GM10248 (cell line): Measurements from ENCODE around the gene CDH2.
"Not testable (repeated sequence)": the region's sequence is repeated elsewhere in the genome, so short reads cannot be mapped to it uniquely, and the experiment has no call there.

Experiments
- CTCF ChIA-PET: fragments of 300-600 bp; sonication (Branson Sonifier 250); formaldehyde crosslinking; extraction: SDS; loops from one replicate; lab custom pipeline; 2021; ENCODE audit warnings: antibody characterized with exemption; lab: Yijun Ruan, JAX
- POLR2A ChIA-PET: fragments of 350-650 bp; sonication (Branson Sonifier 250); formaldehyde crosslinking; extraction: SDS; loops from one replicate; lab custom pipeline; 2020; ENCODE audit warnings: antibody characterized with exemption; lab: Yijun Ruan, JAX
- DNase-seq: peaks from one replicate; pipeline ENCODE4 v3.0.0; 2012; ENCODE audit errors: extremely low spot score
- CTCF ChIP-seq: IDR thresholded peaks from 2 replicates; pipeline ENCODE4 v1.5.1; 2012; ENCODE audit warnings: mild to moderate bottlenecking, low read depth; ENCODE audit errors: extremely low read depth, missing control alignments, control extremely low read depth

Gene CDH2

GRCh38 chr18:27942706-27943105 lies 234.2 kb downstream of the CDH2 start:
- TF ChIP-seq CTCF, result no peak
- no peak for DNase-seq
- ChIA-PET CTCF (interaction anchor here (1.0 to 1.6 kb wide), 4 partner anchors 9 to 12 kb away, joined by 3 to 4 read pairs (median 4); no protein-coding TSS in a partner anchor), POLR2A (no interaction called here)

GRCh38 chr18:27931535-27931934 lies 245.4 kb downstream of the CDH2 start:
- POLR2A ChIA-PET, result no interaction called here
- CTCF ChIA-PET, result no interaction called here
- no peak for TF ChIP-seq CTCF
- no peak for DNase-seq

- DNase-seq, result no peak
- POLR2A ChIA-PET, result no interaction called here
- TF ChIP-seq CTCF, result no peak
- CTCF ChIA-PET, result interaction anchor here (1.4 kb wide), 1 partner anchor 14 kb away, joined by 3 read pairs; no protein-coding TSS in a partner anchor
Measured at GRCh38 chr18:27922780-27923179, 254.2 kb downstream of the CDH2 start.

- no peak for TF ChIP-seq CTCF
- ChIA-PET CTCF (interaction anchor here (1.4 kb wide), 1 partner anchor 13 kb away, joined by 3 read pairs; no protein-coding TSS in a partner anchor), POLR2A (no interaction called here)
- no peak for DNase-seq
Measured at GRCh38 chr18:27921904-27922751, 254.8 kb downstream of the CDH2 start.

GRCh38 chr18:27921392-27921791 lies 255.5 kb downstream of the CDH2 start:
- ChIA-PET POLR2A (no interaction called here), CTCF (no interaction called here)
- no peak for TF ChIP-seq CTCF
- DNase-seq, result no peak

- DNase-seq, result no peak
- no peak for TF ChIP-seq CTCF
- POLR2A ChIA-PET, result no interaction called here
- CTCF ChIA-PET, result no interaction called here
Measured at GRCh38 chr18:27920836-27921235, 256.1 kb downstream of the CDH2 start.

- CTCF ChIA-PET, POLR2A ChIA-PET: not testable (repeated sequence)
Measured at GRCh38 chr18:27906189-27906588, 270.7 kb downstream of the CDH2 start.

More at GRCh38 chr18:27906189-27906588, 270.7 kb downstream of the CDH2 start:
- DNase-seq, result not testable (repeated sequence)
